Activated CD4-positive, alpha-beta T cell treated with anti-CD3 and anti-CD28 coated beads for 1 hour (primary cell): Measurements from ENCODE around the gene TMCO4.
A peak's percentile ranks its signal among the peaks of the same experiment; 100 is the strongest.
"Not testable (repeated sequence)": the region's sequence is repeated elsewhere in the genome, so short reads cannot be mapped to it uniquely, and the experiment has no call there.

ENCODE experiments used
- DNase-seq: peaks from one replicate; pipeline ENCODE4 v3.0.0-alpha.2; 2020

Gene TMCO4

DNA sequence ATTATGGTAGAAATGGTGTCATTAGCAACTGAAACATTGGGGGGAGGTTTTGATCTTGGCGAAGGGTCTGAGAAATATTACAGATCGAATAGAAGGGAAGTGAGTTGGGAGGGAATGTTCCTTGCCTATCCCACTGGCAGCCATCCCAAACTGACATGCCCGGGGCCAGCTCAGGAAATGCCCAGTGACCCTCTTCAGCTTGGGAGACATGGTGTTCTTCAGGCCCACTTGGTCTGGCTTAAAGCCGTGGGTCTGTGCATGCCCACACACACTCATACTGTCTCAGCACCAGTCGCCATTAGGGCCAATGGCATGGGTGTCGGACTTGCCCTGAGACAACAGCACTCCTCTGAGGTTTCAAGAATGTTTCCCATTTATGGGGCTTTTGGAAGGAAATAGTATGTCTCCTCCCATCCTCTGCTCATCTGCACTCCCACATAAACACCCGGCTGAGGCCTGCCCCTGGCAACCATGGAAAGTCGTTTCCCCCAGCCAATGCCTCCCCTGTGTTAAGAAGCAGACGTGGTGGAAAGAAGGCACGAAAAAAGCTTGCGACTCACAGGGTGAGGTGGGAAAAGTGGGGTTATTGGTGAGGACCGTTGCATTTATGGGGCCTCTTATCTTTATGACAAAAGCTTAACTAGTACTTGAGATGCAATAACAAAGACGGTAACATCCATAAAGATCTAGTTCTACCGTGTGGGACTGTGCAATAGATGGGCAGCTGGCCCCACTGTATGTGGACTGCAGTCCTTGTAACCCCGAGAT, 13.3 kb upstream of the TMCO4 start:
- DNase-seq, result no peak

DNA sequence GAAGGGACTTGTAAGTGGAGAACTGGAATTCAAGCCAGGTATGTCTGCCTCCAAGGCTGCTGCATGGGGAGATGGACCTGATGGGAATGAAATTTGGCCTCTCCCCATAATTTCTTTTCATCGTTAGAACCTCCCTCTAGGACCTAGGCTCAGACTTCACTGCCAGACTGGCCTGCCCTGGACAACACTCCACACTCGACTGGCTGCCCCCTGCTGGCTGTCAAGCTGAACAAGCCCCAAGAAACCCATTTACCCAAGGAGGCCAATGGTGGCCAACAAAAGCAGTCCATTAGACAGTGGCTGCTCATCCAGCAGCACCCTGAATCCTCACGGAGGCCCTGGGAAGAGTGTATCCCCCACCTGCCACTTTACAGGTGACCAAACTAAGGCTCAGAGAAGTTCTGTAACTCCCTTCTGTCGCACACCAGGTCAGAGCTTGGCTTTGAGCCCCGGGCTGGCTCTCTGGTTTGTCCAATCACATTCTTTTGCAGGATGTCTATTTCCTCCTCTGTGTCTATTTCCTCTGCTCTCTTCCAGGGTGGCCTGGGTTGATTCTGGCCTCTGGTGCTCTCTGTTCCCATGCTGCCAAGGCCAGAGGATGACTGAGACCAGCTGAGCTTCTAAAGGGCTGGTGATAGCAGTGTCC, 11.6 kb upstream of the TMCO4 start:
- DNase-seq, result peak; percentile 13

DNA sequence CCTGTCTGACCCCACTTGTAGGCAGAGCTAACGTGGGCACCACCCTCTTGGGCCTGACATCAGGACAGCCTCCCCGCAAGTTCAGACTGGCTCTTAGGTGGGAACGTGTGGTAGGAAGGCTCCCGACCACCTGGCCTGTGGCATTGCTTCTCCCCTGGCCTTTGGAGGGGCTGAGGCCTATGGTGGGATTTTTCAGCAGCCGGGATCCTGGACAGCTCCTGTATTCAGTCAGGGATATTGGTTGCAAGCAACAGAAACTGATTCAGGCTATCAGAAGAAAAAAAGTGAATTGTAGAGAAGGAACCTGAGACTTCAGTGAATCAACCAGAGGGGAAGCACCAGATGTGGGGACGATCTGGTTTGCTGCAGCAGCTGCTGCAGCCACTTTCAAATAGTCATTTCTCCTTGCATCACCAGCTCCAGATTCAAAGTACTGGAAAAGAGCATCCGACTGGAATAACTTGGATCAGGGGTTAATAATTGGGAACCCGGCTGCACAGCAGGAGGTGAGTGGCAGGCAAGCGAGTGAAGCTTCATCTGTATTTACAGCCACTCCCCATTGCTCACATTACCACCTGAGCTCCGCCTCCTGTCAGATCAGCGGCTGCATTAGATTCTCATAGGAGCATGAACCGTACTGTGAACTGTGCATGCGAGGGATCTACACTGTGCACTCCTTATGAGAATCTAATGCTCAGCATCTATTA, 9.5 kb upstream of the TMCO4 start:
- DNase-seq, result no peak

DNA sequence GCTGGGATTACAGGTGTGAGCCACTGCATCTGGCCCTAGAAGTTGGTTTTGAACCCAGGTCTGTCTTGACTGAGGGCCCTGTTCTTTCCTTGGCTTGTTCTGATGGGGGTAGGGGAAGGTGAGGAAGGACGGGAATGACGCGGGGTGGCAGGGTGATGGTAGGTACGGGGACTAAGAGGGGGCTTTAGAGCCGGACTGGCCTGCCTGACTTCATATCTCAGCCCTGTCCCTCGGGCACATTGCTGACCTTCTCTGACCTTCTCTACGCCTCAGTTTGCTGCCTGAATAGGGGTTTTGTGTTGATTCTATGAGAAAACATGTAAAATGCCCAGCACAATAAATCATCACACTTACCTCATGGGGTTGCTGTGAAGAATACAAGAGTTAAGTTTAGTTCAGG, 8.6 kb upstream of the TMCO4 start:
- no peak for DNase-seq

DNA sequence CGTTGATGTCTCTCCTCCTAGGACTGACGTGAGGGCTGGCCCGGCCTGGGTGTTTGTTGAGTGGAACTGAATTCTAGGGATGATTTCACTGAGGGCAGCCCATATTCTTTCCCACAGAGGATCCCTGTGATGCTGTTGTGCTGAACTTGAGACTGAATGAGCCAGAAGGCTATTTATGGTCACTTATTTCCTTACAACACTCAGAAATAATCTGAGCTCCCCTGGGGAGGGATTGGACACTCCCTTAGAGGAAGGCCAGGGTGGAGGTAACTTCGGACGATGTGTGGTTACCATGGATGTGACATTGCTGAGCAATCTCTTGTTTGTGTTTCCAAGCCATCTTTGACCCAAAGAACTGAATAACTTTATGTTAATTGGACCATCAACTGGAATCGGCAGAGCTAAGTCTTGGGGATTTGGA, 5.1 kb upstream of the TMCO4 start:
- DNase-seq, result no peak

DNA sequence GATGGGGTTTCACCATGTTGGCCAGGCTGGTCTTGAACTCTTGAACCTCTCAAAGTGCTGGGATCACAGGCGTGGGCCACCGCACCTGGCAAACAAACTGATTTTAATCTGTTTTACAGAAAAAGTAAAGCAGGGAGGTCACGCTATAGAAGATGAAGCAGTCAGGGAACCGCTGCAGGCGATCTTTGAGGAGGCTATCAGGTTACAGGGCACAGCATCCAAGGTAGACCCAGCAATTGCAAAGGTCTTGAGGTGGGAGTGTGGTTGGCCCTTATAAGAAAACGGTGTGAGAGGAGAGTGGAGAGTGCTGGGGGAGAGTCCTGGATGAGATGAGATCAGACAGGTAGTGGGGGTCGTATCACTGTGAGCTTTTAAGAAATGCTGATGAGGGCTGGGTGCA, 2.6 kb upstream of the TMCO4 start:
- no peak for DNase-seq

DNA sequence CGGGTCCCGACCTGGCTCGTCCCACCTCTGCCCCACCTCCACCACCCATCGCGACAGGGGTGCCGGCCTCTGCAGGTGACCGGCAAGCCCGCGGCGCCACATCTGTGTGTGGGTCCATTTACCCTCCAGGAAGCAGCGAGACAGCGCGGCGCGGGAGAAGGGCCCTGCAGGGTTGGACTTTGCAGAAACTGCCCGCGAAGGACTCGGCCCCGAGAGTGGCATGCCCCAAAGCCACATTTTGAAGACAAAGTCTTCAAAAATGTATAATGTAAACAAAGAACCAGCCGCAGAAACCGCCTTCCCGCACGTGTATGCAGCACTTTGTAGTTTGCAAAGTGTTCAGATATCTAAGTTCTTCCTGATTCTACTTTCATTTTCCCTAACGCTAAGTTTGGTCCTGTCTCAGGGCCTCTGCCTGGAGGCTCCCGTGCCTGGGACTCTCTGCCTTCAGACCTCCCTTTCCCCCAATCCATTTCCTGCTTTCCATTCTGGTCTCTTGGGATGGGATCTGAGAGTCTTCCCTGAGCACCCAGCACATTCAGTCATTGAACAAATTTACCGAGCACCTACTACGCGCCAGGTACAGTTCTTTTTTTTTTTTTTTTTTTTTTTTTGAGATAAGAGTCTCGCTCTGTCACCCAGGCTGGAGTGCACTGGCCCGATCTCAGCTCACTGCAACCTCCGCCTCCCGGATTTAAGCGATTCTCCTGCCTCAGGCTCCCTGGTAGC, 524 bp upstream of the TMCO4 start:
- peak; percentile 20 for DNase-seq

DNA sequence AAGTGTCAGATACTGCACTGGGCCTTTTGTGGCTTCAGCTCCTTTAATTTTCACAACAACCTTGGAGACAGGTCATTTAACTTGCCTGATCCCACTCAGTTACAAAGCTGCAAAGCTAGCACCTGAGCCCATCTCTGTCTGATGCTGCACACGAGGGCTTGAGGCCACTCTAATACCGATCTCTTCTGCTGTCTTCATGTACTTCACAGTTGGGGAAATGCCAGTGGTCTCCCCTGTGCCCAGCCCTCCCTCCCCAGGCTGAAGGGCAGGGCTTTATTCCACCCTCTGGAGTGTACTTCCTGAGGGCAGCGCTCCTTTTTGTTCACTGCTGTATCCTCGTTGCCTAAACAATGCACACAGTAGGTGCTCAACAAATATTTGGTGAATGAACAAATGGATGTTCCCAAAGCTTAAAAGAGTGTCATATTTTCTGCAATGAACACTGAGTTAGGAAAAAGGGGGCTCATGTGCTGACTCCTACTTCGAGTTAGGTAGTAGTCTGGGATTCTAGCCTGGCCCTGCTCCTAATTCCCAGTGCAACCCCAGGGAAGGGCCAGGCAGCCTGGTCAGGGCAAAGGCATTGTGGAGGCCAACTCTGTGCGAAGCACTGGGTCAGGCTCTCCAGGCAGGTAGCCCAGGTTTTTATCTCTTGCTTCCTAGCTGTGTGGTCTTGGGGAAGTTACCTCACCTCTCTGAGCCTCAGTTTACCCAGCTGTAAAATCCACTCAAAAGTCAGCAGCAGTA, 1.1 kb downstream of the TMCO4 start:
- DNase-seq, result no peak

DNA sequence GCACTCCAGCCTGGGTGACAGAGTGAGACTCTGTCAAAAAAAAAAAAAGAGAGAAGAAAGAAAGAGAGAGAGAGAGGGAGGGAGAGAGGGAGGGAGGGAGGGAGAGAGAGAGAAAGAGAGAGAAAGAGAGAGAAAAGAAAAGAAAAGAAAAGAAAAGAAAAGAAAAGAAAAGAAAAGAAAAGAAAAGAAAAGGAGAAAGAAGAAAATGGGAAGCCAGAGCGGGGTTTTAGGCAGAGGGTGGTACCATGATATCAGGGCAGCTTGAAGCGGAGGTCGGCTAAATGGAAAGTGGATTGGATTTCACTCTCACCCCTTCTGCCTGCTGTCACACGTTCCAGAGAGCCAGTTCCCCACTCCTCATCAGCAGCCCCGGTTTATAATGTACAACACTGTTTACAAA, 1.9 kb downstream of the TMCO4 start:
- DNase-seq, result no peak

DNA sequence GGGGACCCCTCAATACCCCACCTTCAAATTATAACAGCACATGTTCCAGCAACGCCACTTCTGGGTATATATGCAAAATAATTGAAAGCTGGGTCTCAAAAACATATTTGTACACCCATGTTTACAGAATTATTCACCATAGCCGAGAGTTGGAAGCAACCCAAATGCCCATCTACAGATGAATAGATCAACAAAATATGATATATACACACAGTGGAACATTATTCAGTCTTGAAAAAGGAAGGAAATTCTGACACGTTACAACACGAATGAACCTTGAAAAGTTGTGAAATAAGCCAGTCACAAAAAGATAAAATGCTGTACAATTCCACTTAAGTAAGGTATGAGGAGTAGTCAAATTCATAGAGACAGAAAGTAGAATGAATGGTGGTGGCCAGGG, 5.1 kb downstream of the TMCO4 start:
- no peak for DNase-seq

DNA sequence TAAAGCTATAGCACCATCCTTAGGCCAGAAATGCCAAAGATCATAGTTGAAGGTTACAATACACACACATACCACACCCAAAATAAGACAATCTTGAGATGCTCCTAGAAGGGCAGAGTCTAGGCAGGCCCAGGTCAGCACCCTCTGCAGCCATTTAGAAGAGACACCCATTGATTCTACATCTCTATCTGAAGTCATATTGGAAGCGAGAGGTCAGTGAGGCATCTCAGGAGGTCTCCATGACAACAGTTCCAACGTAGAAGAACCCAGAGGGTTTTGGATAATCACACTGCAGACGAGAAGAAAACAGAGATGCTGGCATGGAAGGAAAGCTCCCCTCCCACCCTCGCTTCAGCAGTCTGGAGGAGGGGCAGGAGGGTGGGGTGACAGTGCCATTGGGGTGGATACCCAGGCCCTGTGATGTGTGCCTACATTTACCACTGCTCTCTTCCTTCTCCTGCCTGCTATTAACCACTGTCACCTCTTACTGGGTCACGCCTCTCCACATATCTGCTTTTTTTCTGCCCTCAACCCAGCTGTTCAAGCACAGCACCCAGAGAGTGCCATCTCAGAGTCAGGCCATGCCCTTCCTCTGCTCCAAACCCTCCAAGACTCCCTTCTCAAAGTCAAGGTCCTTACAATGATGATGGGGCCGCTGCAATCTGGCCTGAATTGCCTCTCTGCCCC, 6.2 kb downstream of the TMCO4 start:
- DNase-seq, result no peak

DNA sequence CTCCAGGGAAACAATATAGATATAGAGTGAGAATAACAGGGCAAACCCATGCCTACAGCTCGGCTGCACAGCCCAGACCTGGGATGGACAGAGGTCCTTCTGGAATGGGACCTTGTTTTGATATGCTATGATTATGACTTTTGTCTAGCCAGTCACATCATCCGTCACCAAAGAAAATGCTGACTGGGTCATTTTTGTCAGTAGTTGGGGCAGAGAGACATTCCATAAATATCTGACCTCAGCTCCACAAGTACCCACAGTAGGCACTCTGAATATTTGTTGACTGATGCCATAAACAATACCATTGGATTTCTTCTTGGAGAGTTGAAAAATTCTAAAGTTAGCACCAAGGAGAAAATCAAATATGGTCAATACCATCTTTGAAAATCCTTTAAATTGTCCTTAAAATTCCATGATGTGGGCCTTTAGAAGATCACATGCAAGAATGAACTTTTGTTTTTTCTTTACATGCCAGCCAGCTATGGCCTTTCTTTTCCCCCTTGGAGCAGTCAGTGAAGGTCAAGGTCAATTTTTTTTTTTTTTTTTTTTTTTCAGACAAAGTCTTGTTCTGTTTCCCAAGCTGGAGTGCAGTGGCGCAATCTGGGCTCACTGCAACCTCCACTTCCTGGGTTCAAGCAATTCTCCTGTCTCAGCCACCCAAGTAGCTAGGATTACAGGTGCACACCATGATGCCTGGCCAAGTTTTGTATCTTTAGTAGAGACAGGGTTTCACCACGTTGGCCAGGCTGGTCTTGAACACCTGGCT, 7.3 kb downstream of the TMCO4 start:
- DNase-seq, result no peak

DNA sequence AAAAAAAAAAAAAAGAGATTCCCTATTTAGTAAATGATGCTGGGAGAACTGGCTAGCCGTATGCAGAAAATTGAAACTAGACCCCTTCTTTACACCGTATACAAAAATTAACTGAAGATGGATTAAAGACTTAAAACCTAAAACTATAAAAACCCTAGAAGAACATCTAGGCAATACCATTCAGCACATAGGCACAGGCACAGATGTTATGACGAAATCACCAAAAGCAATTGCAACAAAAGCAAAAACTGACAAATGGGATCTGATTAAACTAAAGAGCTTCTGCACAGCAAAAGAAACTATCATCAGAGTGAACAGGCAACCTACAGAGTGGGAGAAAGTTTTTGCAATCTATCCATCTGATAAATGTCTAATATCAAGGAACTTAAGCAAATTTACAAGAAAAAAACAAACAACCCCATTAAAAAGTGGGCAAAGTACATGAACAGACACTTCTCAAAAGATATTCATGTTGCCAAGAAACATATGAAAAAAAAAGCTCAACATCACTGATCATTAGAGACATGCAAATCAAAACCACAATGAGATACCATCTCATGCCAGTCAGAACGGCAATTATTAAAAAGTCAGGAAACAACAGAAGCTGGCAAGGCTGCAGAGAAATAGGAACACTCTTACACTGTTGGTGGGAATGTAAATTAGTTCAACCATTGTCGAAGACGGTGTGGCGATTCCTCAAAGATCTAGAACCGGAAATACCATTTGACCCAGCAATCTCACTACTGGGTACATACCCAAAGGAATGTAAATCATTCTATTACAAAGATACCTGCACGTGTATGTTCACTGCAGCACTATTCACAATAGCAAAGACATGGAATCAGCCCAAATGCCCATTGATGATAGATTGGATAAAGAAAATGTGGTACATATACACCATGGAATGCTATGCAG, 9.4 kb downstream of the TMCO4 start:
- not testable (repeated sequence) for DNase-seq

DNA sequence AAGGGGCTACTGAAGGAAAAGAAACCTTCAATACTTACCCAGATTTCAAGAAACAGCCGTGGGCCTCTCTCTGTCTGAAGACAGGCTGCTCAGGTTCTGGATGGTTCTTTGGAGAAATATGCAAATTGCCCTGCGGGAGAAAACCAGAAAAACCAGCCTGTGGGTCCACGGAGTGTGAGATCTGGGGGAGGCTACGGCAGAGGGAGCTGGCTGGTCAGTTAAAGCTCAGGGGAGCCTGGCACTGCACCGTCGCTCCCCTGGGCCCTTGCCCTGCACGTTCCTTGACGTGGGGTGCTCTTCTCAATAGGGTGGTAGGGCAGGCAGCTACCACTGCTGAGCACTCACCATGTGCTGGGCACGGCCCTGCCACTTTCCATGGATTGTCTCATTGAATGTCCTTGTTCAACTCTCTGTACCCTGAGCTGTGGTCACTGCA, 12.7 kb downstream of the TMCO4 start:
- no peak for DNase-seq

DNA sequence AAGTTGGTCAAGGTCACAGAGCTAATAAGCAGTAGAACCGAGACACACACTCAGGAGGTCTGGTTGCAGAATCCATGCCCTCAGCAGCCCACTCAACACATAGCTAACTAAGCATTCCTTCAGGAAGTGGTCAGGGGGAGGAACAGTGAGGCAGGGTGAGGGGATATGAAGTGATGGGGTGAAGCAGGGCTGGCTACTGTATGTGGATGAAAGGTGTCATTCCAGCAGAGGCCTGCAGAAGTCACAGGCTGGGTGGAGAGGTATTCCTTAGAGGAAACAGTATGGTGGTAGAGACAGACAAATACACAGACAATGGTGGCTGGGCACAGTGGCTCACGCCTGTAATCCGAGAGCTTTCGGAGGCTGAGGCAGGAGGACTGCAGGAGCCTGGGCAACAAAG, 14.1 kb downstream of the TMCO4 start:
- DNase-seq, result no peak

DNA sequence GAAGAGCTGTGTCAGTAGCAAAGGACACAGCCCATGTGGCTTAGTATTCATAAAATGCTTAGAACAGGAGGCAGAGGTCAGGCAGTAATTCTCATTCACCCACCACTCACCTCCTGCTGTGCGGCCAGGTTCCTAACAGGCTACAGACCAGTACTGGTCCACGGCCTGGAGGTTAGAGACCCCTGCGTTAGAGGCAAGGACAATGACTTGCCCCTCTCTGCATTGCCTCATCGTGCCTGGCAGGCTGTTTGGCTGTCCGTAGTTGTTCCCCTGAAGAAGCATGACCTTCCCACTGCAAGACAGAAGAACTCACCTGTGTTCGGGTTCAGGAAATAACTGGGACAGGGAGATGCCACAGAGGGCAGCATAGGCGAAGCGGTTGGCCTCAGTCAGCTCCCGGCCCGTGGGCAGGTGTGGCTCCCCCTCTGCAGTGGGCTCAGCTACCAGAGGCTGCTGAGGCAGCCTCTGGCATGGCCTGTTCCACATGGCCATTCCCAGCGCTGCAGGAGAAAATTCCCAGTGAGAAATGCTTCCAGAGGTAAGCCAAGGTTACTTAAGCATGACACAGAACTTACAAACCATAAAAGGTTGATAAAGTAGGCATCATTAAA, 19.3 kb downstream of the TMCO4 start:
- no peak for DNase-seq

DNA sequence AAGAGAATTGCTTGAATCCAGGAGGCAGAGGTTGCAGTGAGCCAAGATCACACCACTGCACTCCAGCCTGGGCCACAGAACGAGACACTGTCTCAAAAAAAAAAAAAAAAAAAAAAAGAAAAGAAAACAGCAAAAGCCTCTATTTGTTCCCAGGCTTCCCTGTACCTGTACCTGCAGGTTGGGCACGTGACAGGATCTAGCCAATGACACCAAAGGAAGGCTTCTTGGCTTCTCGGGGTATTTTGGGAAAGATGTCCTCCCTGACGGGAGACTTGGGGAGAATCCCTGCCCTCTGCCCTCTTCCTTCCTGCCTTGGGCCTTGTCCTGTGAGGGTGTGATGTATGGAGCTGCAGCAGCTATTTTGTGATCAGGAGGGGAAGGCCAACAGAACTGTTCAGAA, 22.8 kb downstream of the TMCO4 start:
- no peak for DNase-seq

DNA sequence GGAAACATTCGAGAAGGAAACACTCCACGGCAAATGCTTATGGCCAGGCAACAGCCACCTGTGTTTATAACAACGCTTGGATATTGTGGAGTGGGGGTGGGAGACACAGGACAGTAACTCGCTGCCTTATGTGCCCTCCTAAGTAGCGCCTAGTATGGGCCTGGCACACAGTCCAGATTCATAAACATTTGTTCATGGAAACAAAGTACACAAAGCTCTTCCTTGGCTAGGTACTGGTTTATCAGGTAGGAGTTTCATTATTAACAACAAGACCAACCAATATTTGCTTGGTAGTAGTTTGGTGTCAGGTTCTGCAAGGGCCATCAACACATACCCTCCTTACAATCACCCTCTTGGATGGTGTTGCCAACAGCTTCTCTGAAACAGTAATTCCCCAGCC, 23.4 kb downstream of the TMCO4 start:
- no peak for DNase-seq

DNA sequence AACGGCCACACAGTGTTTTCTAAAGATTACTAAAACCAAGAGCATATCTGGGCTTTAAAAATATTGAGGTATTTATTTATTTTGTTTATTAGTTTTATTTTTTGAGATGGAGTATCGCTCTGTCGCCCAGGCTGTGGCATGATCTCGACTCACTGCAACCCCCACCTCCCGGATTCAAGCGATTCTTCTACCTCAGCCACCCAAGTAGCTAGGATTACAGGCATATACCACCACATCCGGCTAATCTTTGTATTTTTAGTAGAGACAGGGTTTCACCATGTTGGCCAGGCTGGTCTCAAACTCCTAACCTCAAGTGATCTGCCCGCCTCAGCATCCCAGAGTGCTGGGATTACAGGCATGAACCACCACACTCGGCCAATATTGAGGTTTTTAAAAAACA, 23.9 kb downstream of the TMCO4 start:
- DNase-seq, result no peak

DNA sequence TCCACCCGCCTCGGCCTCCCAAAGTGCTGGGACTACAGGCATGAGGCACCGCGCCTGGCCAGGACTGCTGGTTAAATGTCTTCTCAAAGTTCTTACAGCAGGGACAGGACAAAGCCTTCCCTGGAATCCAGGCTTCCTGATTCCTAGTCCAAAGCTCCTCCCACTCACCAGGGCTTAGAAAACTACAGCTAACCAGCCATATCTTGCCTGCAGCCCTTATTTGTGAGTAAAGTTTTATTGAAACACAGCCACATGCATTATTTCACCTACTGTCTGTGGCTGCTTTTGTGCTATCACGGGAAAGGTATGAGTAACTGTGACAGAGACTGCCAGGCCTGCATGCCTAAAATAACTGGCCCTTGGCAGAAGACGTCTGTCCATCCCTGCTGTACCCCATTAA, 24.4 kb downstream of the TMCO4 start:
- DNase-seq, result no peak
